Nephron (organoid): ENCODE measurements around the gene HMCN2.

Experiments used
- H3K27ac Mint-ChIP-seq, 3 experiments: 2 replicates each; pipeline ENCODE4 v1.8.0; 2020; ENCODE audit warnings: mixed read lengths in 3 of 3, mild to moderate bottlenecking in 2 of 3, moderate library complexity in 1 of 3
- H3K27me3 Mint-ChIP-seq: 2 replicates; pipeline ENCODE4 v1.8.0; 2021; ENCODE audit warnings: low read depth, mild to moderate bottlenecking, moderate library complexity, mixed read lengths
- H3K36me3 Mint-ChIP-seq: 2 replicates; pipeline ENCODE4 v1.8.0; 2020; ENCODE audit warnings: low read depth, mixed read lengths
- H3K4me1 Mint-ChIP-seq: 2 replicates; pipeline ENCODE4 v1.8.0; 2020; ENCODE audit warnings: mixed read lengths
- H3K4me3 Mint-ChIP-seq, 3 experiments: 2 replicates each; pipeline ENCODE4 v1.8.0; 2020; ENCODE audit warnings: mild to moderate bottlenecking in 3 of 3, mixed read lengths in 3 of 3, moderate library complexity in 2 of 3
- H3K9me3 Mint-ChIP-seq: 2 replicates; pipeline ENCODE4 v1.8.0; 2020; ENCODE audit warnings: mixed read lengths
- TF ChIP-seq, protein P1 (sequence below), 3 experiments: fragments of 200-600 bp; sonication (generic); IDR thresholded peaks; one replicate each; pipeline ENCODE4 v1.5.0; 2021; ENCODE audit warnings: antibody characterized with exemption in 3 of 3; ENCODE audit not compliant: unreplicated experiment in 3 of 3

HMCN2 gene

GRCh38 chr9:130313103-130313858 lies 47.7 kb downstream of the HMCN2 start:
- no peaks in the 10 kb centered on the region for H3K36me3 Mint-ChIP-seq
- no peak overlapping the region for H3K4me3 Mint-ChIP-seq
- TF ChIP-seq, protein P1, sequence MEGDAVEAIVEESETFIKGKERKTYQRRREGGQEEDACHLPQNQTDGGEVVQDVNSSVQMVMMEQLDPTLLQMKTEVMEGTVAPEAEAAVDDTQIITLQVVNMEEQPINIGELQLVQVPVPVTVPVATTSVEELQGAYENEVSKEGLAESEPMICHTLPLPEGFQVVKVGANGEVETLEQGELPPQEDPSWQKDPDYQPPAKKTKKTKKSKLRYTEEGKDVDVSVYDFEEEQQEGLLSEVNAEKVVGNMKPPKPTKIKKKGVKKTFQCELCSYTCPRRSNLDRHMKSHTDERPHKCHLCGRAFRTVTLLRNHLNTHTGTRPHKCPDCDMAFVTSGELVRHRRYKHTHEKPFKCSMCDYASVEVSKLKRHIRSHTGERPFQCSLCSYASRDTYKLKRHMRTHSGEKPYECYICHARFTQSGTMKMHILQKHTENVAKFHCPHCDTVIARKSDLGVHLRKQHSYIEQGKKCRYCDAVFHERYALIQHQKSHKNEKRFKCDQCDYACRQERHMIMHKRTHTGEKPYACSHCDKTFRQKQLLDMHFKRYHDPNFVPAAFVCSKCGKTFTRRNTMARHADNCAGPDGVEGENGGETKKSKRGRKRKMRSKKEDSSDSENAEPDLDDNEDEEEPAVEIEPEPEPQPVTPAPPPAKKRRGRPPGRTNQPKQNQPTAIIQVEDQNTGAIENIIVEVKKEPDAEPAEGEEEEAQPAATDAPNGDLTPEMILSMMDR (IDR thresholded peaks at IDR 0.05; ENCODE audit: unreplicated experiment in 3 of 3) = no peak
- H3K9me3 Mint-ChIP-seq = no peaks in the 10 kb centered on the region
- H3K4me1 Mint-ChIP-seq = peaks cover 13% of the 10 kb centered on the region
- H3K27ac Mint-ChIP-seq = no peak overlapping the region
- H3K27me3 Mint-ChIP-seq = peaks cover 27% of the 10 kb centered on the region

DNA sequence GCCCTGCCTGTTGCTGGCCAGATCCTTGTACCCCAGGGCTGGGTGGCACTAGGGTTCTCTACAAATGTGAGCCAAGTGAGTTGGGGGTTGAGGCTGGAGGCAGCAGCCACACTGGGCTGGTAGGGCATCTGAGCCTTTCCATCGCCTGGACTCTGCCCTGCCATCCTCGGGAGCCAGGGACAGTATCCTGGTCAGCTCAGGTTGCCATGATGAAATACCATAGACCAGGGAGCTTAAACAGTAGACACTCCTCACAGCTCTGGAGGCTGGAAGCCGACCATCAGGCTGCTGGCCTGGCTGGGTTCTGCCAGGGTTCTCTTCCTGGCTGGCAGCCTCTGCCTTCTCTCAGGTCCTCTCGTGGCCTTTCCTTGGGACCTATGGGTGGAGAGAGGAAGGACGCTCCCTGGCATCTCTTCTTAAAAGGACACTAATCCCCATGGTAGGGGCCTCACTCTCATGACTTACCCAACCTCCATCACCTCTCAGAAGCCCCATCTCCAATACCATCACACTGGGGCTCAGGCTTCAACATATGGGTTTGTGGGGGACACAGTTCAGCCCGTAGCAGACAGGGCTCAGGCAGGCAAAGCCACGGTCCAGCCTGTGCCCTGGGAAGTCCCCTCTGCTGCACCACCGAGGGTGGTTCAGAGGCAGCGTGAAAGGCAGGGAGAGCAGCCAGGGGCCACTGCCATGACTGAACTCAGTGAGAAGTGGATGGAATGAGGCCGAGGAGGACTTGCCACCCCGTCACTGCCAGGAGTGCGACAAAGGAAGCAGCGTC lies 50.1 kb downstream of the HMCN2 start:
- H3K4me1 Mint-ChIP-seq = peaks cover 18% of the 10 kb centered on the region
- TF ChIP-seq, protein P1 (IDR thresholded peaks at IDR 0.05; ENCODE audit: unreplicated experiment in 3 of 3) = no peak
- H3K36me3 Mint-ChIP-seq = no peaks in the 10 kb centered on the region
- peaks cover 35% of the 10 kb centered on the region for H3K27me3 Mint-ChIP-seq
- H3K27ac Mint-ChIP-seq = no peak overlapping the region
- H3K9me3 Mint-ChIP-seq = no peaks in the 10 kb centered on the region
- no peak overlapping the region for H3K4me3 Mint-ChIP-seq

DNA sequence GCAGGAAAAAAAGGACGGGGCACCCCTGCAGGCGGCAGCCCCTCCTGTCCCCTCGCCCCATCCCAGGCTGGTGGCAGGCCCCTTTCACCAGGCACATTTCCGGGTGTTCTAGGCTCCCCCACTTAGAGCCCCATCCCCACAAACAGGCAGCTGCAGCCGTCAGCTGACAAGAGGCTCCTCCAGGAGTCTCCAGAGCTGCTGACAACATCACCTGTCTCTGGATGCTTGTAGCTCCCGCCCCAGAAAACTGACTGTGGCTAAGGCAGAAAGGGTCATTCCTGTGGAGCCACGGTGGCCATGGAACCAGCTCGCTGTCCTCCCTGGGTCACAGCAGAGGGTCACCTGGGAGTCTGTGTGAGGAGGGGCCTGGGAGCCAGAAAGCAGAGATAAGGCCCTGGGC lies 50.9 kb downstream of the HMCN2 start:
- peaks cover 39% of the 10 kb centered on the region for H3K27me3 Mint-ChIP-seq
- H3K4me3 Mint-ChIP-seq = no peak overlapping the region
- H3K27ac Mint-ChIP-seq = no peak overlapping the region
- TF ChIP-seq, protein P1 (IDR thresholded peaks at IDR 0.05; ENCODE audit: unreplicated experiment in 3 of 3) = no peak
- peaks cover 23% of the 10 kb centered on the region for H3K4me1 Mint-ChIP-seq
- no peaks in the 10 kb centered on the region for H3K36me3 Mint-ChIP-seq
- no peaks in the 10 kb centered on the region for H3K9me3 Mint-ChIP-seq

- peaks cover 43% of the 10 kb centered on the region for H3K4me1 Mint-ChIP-seq
- H3K36me3 Mint-ChIP-seq = no peaks in the 10 kb centered on the region
- H3K9me3 Mint-ChIP-seq = no peaks in the 10 kb centered on the region
- TF ChIP-seq, protein P1 (IDR thresholded peaks at IDR 0.05; ENCODE audit: unreplicated experiment in 3 of 3) = no peak
- no peak overlapping the region for H3K4me3 Mint-ChIP-seq
- H3K27me3 Mint-ChIP-seq = peaks cover 67% of the 10 kb centered on the region
- no peak overlapping the region for H3K27ac Mint-ChIP-seq
These were observed 53.7 kb downstream of the HMCN2 start for GRCh38 chr9:130319300-130319699.

- H3K27ac Mint-ChIP-seq = no peak overlapping the region
- TF ChIP-seq, protein P1 (IDR thresholded peaks at IDR 0.05; ENCODE audit: unreplicated experiment in 3 of 3) = no peak
- H3K4me1 Mint-ChIP-seq = peaks cover 43% of the 10 kb centered on the region
- H3K36me3 Mint-ChIP-seq = no peaks in the 10 kb centered on the region
- H3K27me3 Mint-ChIP-seq = peaks cover 73% of the 10 kb centered on the region
- no peaks in the 10 kb centered on the region for H3K9me3 Mint-ChIP-seq
- H3K4me3 Mint-ChIP-seq = no peak overlapping the region
These were observed 54.6 kb downstream of the HMCN2 start for GRCh38 chr9:130319944-130320712.
